GM15510 (cell line): Measurements from ENCODE around the gene SPATA9.

Experiments used
- POLR2A ChIP-seq: IDR thresholded peaks from 3 replicates; pipeline ENCODE4 v1.6.1; 2011; ENCODE audit warnings: borderline replicate concordance; ENCODE audit not compliant: insufficient read length; ENCODE audit errors: extremely low read depth

SPATA9 gene

DNA sequence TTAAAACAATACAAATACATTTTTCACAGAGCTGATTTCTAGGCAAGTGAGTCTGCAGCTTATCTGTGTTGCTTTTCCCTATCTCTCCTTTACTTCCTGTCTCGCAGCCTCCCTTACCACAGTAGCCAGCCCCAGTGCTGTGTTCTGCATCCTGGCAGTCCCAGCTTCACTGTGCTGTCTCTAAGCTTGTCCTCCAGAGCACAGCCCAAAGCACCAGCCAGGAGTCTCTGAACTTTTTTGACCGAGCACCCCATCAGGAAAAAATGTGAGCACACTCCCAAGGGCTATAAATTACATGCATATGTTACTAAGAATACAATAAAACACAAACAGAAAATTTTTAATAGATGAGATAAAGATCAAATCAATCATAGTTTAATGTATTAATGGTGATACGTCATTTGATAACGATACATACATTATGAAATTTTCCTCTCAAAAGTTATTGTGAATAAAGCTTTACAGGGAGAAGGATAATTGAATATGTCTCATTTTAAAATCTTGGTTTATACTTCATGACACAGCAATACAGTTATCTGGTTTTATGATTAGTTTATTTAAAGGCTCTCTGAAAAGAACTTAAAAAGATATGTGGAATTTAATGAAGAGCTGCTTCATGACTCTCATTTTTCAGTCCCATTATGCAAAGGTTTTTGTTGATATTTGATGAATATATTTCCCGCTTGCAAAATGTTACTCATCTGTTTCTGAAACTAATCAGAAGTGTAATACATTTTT lies 41.0 kb upstream of the SPATA9 start:
- TF ChIP-seq POLR2A = no peak

DNA sequence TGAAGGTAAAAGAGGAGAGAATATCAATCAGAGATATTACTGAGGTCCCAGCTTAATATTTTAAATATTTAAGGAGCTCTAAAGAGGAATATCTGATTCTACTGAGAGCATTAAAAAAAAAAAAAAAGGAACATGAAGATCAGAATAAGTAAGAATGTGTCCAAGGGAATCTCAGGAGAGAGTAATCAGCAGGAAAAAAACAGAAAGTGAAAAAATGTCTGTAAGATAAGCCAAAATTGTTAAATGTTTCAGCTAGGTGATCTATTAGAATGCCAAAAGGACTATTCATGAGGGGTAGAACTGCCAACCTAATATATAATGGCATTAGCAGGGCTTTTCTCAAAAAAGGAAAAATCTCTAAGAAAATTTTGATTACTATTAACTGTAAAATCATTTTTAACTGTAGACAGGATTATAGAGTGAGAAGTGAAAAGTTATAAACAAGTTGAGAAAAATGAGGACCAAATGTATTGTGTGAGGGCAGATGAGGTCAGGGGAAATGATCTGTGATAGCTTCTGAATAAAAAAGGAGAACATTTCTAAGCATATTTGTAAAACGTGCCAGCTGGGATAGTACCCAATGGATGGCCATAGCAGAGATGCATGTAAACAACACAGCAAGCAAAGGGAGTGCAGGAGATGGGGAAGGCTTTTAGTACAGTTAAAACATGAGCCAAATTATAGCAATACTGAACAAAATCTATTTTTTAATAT lies 38.9 kb upstream of the SPATA9 start:
- no peak for TF ChIP-seq POLR2A

DNA sequence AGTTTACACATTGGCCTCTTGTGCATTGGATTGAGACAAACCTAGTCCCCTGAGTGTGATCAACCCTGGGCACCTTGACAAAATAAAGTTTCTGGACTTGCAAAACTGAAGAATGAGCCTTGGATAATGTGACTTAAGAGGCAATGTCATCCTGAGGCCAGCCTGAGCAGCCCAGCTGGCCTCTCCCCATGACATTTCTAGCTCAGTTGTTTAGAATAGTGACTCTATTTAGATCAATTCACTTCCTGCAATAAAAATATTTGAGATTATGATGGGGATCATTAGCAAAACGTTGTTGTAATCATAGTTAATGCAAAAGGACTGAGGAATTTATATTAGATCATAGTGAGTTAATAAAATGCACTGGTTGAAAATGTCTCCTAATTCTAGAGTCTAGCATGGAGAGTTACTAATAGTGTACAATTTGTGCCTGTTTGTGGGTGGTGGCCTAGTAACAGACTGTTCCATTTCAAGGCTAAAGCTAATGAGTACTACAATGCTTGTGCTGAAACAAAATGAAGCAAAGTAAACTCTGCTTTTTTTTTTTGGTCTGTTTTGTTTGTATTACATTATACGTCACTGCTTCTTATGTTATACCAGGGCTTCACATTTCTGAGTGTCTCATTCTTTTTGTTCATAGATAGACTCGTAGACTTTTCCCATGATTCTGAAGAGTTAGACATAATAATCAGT lies 37.4 kb upstream of the SPATA9 start:
- no peak for TF ChIP-seq POLR2A

DNA sequence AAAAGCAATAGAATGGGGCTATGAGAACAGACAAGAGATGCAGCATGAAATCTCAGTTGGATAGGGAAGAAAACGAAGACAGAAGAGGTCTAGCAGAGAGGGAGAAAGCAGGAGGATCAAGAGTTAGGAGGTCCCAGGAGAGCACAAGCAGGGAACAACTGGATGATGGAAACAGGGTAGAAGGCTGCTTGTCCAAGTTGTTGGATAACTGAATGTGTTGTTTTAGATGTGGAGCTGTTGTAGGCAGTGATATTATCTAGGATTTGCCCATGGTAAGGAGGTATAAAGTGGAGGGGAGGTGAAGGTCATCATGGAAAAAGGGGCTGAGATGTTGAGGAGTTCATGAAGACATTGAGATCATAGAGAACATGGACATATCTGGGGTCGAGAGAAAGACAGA lies 35.9 kb upstream of the SPATA9 start:
- TF ChIP-seq POLR2A = no peak

DNA sequence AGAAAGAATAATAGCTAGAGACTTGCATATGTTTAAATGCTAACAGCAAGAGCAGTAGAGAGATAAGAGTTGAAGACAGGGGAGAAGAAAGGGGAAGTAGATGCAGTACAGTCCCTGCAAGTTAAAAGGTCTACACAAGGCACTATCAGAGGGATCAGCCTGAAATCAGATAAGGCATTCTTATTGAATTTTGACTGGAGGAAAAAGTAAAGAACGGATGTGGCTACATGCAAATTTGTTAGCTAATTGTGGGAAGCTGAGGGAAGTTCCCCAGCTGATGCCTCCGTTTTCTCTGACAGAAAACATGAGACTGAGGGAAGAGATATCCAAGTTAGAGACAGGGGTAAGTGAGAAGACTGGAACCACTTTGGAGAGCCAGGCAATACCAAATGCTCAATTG lies 35.4 kb upstream of the SPATA9 start:
- no peak for TF ChIP-seq POLR2A

DNA sequence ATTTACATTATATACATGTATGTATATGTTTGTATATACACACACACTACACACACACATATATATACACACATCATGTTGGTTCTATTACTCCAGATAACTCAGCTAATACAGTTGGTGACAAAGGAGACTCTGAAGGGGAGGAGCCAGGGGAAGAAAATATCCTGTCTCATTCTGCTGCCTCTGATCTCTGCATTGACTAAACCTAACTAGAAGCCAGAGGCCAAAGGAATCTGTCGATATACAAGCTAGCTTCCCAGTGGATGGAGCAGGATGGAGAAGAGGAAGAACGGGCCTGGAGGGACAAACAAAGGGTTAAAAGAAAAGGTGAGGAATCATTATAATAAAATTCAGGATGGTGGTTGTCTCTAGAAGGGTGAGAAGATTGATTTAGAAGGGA lies 34.6 kb upstream of the SPATA9 start:
- TF ChIP-seq POLR2A = no peak

DNA sequence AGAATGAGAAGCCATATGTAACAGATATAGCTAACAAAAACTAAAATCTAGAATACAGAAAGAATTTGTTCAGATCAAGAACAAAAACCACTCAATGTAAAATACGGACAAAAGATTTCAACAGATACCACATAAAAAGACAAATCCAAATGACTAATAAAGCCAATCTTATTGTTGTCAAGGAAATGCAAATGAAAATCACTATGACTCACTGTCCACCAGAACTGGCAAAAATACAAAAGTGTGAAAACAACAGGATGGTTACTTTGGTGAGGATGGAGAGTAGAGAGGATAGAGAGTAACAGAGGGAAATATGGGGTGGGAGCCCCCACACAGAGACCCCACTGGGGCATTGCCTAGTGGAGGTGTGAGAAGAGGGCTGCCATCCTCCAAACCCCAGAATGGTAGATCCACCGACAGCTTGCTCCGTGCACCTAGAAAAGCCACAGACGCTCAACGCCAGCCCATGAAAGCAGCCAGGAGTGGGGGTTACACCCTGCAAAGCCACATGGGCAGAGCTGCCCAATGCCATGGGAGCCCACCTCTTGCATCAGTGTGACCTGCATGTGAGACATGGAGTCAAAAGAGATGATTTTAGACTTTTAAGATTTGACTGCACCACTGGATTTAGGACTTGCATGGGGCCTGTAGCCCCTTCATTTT lies 33.1 kb upstream of the SPATA9 start:
- no peak for TF ChIP-seq POLR2A

DNA sequence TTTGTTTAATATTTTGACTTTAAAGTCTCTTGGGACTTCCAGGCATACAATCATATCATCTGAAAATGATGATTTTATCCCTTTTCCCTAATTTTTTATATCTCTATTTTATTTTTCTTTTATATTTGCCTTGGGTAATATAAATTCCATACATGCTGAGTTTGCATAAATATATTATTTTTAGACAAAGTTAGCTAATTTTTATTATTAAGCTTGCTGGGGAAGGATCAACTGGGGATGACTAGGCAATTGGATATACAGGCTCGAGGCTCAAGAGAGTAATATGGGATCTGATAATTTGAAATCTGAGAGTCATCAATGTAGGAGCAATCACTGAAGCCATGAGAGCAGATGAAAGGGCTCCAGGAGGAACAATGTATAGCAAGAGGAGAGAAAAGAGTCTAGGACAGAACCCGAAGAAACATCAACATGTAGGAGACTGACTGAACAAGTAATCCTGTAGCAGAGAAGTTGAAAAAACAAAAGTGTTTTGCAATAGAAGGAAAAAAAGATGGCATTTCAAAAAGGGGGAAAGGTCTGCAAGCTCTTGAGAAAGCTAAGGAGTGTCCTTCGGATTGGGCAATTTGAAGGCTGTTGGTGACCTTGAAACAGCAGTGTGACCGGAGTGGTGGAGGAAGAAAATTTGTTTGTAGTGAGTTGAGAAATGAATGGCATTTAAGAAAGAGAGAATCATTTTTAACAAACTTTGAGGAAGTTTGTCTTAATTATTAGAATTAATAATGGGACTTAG lies 31.3 kb upstream of the SPATA9 start:
- no peak for TF ChIP-seq POLR2A

DNA sequence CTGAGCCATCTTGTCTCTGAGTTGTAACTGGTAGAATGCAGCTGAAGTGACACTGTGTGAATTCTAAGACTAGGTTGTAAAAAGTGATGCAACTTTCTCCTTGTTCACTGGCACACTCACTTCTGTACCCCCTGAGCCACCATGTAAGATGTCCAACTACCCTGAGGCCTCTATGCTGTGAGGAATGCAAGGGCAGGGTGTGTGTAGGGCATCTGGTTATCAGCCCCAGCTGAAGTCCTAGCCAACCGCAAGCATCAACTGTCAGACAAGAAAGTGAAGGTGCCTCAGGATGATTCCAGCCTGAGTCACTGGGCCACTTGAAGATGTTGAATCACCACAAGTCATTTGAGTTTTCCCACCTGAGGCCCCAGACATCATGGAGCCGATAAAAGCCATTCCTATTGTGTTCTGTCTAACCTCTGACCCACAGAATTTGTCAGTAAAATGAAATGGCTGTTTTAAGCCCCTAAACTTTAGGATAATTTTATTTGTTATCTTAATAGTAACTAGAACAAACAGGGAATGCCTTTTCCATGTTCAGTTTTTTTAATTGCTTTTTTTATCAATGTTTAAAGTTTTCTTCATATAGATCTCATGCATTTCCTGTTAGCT lies 29.7 kb upstream of the SPATA9 start:
- no peak for TF ChIP-seq POLR2A

DNA sequence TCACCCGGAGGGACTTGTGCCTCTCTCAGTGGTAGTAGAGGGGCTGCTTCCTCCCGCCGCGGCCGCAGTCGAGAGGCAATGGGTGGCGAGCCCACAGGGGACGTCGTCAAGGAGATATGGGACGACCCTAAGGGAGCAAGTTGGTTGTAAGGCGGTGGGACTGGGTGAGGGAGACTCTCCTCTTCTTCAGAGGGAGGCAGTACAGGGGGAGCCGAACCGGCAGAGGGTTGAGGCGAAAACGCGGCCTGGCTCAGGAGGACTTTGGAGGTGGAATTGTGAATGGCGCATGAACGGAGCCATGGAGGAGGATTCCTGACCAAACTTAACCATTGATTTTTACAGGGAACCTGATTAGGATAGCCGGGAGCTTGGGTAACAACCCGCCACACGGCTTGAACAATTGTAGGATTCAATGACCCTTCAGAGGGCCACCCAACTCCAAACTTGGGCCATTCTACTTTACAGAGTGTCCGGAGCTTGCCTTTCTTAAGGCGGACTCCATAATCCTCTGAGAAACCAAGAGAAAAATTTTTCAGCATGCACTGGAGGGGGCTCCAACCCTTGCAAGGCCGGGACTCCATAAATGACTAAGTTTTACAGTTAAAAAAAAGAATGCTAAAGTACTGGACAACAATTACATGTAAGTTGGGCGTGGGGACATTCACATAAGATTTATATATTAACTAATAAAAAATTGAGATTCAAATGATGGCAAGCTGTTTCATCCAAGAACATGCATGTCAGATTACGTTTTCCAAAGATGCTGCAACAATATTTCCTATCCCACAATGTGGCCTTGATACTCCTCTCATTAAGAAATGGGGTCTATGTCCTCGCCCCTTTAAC lies 28.9 kb upstream of the SPATA9 start:
- no peak for TF ChIP-seq POLR2A

DNA sequence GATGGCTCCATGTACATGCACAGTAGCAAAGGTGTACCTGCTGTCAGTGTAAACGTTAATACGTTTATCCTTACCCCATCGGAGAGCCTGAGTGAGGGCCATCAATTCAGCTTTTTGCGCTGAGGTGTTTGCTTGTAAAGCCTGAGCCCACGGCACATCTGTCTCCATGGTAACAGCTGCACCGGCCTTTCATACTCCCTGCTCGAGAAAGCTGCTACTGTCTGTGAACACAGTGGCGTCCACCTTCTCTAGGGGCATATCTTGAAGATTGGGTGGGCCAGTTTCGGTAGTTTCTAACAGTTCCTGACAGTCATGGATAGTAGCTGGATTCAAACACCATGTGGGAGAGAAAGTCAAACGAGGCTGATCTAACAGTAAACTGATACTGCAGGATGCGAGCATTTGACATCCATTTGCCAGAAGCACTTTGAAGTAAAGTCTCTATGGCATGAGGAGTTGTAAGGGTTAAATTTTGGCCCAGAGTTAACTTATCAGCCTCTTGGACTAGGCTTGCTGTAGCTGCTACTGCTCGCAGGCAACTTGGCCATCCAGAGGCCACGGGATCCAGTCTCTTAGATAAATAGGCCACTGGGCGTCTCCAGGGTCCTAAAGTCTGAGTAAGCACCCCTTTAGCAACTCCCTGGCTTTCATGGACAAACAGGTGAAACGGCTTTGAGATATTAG lies 27.3 kb upstream of the SPATA9 start:
- no peak for TF ChIP-seq POLR2A

DNA sequence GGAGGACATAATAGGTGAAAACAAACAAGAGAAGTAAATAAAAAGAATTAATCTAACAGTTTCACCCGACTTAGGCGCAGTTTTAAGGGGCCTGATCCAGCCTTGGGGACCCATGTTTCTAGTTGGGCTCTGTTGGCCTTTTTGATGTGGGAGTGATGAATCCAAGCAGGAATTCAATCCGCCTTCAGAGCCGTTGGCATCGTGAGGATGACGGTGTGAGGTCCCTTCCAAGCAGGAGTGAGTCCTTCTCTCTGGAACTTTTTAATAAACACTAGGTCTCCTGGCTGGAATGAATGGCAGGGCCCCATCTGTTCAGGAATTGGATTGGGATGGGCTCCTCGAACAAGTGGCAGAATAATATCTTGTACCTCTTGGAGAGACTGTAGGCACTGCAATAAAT lies 26.1 kb upstream of the SPATA9 start:
- no peak for TF ChIP-seq POLR2A

DNA sequence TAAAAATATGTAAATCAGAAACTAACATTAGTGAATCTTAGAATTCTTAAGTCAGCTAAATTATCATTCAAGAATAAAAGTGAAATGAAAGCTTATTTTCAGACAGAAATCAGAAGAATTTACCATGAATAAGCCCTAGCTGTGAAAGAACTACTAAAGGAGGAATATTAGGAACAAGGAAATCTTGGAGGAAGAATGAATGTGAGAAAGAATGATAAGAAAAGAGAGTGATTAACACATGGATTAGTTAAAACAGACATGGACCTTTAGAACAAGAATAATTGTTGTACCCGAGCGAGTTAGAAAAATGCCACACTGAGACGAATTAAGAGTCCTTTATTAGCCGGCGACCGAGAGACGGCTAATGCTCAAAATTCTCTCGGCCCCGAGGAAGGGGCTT lies 24.3 kb upstream of the SPATA9 start:
- no peak for TF ChIP-seq POLR2A
